ENCODE results near the gene CERS6.

GRCh38 chr2:168685600-168686451 is 229.8 kb downstream of the CERS6 start:
- TF ChIP-seq CTCF (IDR thresholded peaks at IDR 0.05) (no peak), POLR2AphosphoS5 (IDR thresholded peaks at IDR 0.05) (no peak)

Data from transverse colon (tissue), 4 donors.